Activated CD8-positive, alpha-beta memory T cell treated with anti-CD3 and anti-CD28 coated beads, Interleukin-2, amount 50 U/mL, for 1 hour (primary cell): ENCODE measurements around the gene FGF1.
A peak's percentile ranks its signal among the peaks of the same experiment; 100 is the strongest.

Experiments
- DNase-seq: peaks from one replicate; pipeline ENCODE4 v3.0.0-alpha.2; 2020; ENCODE audit errors: extremely low read depth

FGF1 gene

GRCh38 chr5:142685418-142686209 lies at the start of gene FGF1:
Gene FGF1 (minus strand): TSS chr5:142686090. CDS start chr5:142614127, 71,963 bp downstream.
- no peak for DNase-seq

- no peak for DNase-seq
These were observed 41.8 kb upstream of the FGF1 start for GRCh38 chr5:142727735-142728047.

GRCh38 chr5:142726188-142726731 lies 40.4 kb upstream of the FGF1 start:
- DNase-seq = no peak

- no peak for DNase-seq
These were observed 39.6 kb upstream of the FGF1 start for GRCh38 chr5:142725231-142726187.

- DNase-seq = no peak
These were observed 38.9 kb upstream of the FGF1 start for GRCh38 chr5:142724821-142725220.

- no peak for DNase-seq
These were observed 37.0 kb upstream of the FGF1 start for GRCh38 chr5:142722896-142723295.

- DNase-seq = no peak
These were observed 36.3 kb upstream of the FGF1 start for GRCh38 chr5:142722146-142722545.

- DNase-seq = no peak
These were observed 34.9 kb upstream of the FGF1 start for GRCh38 chr5:142720641-142721271.

- DNase-seq = no peak
These were observed 34.0 kb upstream of the FGF1 start for GRCh38 chr5:142719836-142720370.

- DNase-seq = no peak
These were observed 31.8 kb upstream of the FGF1 start for GRCh38 chr5:142717582-142718215.

GRCh38 chr5:142716963-142717362 lies 31.1 kb upstream of the FGF1 start:
- no peak for DNase-seq

GRCh38 chr5:142715291-142715690 lies 29.4 kb upstream of the FGF1 start:
- DNase-seq = no peak

GRCh38 chr5:142713121-142713706 lies 27.3 kb upstream of the FGF1 start:
- DNase-seq = peak; percentile 56

- no peak for DNase-seq
These were observed 17.3 kb upstream of the FGF1 start for GRCh38 chr5:142703153-142703552.

GRCh38 chr5:142701673-142702311 lies 15.9 kb upstream of the FGF1 start:
- no peak for DNase-seq

- no peak for DNase-seq
These were observed 14.7 kb upstream of the FGF1 start for GRCh38 chr5:142700566-142700965.

GRCh38 chr5:142699184-142699720 lies 13.4 kb upstream of the FGF1 start:
- DNase-seq = peak; percentile 22

GRCh38 chr5:142698447-142699183 lies 12.7 kb upstream of the FGF1 start:
- no peak for DNase-seq
